Muscle layer of colon (tissue), 2 donors: ENCODE results near the gene SYF2.
A peak's percentile ranks its signal among the peaks of the same experiment; 100 is the strongest.

ENCODE experiments used
- H3K27ac ChIP-seq: one replicate; pipeline ENCODE4 v1.7.0; 2013; ENCODE audit warnings: low read depth, mild to moderate bottlenecking, low read length, moderate library complexity
- H3K27me3 ChIP-seq, 2 donors: one replicate each; pipeline ENCODE4 v1.7.0; 2013; ENCODE audit warnings: low read length in 2 of 2, mild to moderate bottlenecking in 2 of 2; ENCODE audit not compliant: insufficient read depth in 2 of 2, control insufficient read depth in 1 of 2
- H3K36me3 ChIP-seq: one replicate; pipeline ENCODE4 v1.7.0; 2013; ENCODE audit warnings: mild to moderate bottlenecking, low read length; ENCODE audit not compliant: insufficient read depth
- H3K4me1 ChIP-seq: one replicate; pipeline ENCODE4 v1.7.0; 2013; ENCODE audit warnings: mild to moderate bottlenecking, low read length; ENCODE audit not compliant: insufficient read depth
- H3K4me3 ChIP-seq, 2 donors: one replicate each; pipeline ENCODE4 v1.7.0; 2013; ENCODE audit warnings: low read length in 2 of 2, low read depth in 1 of 2, mild to moderate bottlenecking in 1 of 2, moderate library complexity in 1 of 2
- H3K9ac ChIP-seq: one replicate; pipeline ENCODE4 v1.7.0; 2013; ENCODE audit warnings: low read length
- H3K9me3 ChIP-seq: one replicate; pipeline ENCODE4 v1.7.0; 2013; ENCODE audit warnings: mild to moderate bottlenecking, low read length
- donor health status: abdominal sarcoma.
- donor health status: Adenocarcinoma of cecum.

SYF2 gene

DNA sequence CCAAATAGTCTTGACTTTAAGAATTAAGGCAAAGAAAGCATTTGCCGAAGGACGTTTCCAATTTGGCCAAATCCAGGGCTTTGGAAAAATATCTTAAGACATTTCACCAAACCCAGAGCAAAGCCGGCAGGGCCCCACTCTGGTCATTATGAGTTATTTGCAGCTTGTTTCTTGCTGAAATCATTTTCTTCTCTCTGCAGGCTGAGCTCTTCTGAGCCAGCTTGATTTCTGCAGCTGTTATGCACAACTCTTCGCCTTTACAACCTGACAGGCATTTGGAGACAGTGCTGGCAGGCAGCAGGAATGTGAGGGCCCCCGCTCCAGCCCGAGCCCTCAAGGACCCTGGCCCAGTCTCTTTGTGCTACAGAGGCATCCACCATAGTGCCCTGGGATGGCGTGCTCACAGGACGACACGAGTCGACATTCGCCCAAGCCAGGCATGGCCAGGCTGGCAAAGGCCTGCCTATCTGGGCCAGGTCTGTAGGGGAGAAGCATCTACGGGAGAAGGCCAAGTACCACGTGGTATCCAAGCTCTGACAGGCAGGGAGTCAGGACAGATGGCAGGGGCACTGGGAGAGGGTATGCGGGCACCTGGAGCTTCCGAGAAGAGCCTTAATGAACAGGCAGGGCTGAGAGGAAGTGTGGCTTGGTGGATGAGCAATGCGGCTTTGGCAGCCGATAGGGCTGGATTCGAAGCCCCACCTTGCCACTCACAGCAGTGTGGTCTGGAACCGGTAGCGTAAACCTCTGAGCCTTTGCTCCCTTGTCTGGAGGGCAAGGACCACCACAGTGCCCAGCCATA lies 32.3 kb downstream of the SYF2 start:
- peaks cover 11% of the 10 kb centered on the region for H3K4me1 ChIP-seq
- H3K27me3 ChIP-seq: no peaks in the 10 kb centered on the region
- H3K4me3 ChIP-seq: no peak overlapping the region
- no peaks in the 10 kb centered on the region for H3K9me3 ChIP-seq
- no peak overlapping the region for H3K9ac ChIP-seq
- no peaks in the 10 kb centered on the region for H3K36me3 ChIP-seq
- no peak overlapping the region for H3K27ac ChIP-seq

DNA sequence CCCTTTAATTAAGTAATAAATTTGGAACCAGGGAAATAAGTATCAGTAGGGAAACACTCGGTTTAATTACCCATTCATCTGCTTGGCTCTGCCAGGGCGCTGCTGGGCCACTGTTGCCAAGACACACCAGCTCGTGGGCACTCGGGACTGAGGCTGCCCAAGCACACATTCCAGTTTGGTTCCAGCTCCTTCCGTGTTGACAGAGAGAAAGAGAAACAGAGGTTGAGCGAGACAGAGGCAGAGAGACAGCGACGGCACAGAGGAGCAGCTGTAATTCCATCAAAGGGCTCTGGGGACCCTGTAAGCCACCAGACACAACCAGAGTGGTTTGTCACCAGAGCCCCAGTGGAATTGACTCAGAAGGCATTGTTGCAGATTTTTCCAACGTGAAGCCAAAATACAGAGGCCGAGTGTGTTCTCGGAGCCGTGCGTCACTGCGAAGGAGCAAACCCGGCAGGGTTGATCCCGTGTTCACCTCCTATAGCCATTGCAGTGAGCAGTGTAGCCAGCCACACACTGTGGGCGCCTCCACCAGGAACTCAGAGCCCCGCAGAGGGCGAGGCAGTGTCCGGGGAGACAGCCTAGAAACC lies 33.5 kb downstream of the SYF2 start:
- no peak overlapping the region for H3K9ac ChIP-seq
- no peak overlapping the region for H3K27ac ChIP-seq
- peak overlapping the region in 1 of 2 donors; percentile 16 for H3K4me3 ChIP-seq
- H3K27me3 ChIP-seq: no peaks in the 10 kb centered on the region
- peaks cover 9% of the 10 kb centered on the region for H3K4me1 ChIP-seq
- no peaks in the 10 kb centered on the region for H3K36me3 ChIP-seq
- no peaks in the 10 kb centered on the region for H3K9me3 ChIP-seq

DNA sequence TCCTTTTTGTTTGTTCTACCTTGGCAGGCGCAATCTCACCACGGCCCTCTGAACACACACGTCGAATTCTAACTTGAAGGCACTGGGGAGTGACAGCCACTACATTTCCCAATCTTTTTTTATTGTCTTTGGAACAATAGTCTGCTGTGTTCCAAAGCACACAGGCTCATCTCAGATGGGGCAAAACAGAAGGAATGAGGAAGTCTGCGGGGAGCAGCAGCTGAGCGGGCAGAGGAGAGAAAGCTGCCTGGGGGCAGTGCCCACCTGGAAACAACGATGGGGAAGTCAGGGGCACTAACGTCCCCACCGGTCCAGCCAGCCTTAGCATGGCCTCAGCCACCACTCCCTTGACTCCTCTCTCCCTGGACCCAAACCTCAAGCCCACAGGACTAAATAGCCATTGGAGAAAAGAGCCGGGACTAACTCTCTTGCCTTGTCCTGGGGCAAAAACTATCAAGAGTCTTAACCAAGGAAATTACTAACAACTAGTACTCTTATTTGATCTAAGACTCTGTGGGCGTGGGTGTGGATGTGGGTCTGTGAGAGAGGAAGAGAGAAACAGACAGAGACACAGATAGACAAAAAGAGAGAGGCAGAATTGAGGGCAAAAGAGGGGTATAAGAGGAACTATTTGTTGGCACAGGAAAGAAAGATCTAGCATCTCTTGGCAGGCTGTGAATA lies 34.2 kb downstream of the SYF2 start:
- Histone ChIP-seq H3K36me3 (no peaks in the 10 kb centered on the region), H3K9ac (no peak overlapping the region), H3K27me3 (no peaks in the 10 kb centered on the region), H3K27ac (no peak overlapping the region), H3K4me3 (peak overlapping the region in 1 of 2 donors; percentile 16), H3K9me3 (no peaks in the 10 kb centered on the region), H3K4me1 (peaks cover 9% of the 10 kb centered on the region)

DNA sequence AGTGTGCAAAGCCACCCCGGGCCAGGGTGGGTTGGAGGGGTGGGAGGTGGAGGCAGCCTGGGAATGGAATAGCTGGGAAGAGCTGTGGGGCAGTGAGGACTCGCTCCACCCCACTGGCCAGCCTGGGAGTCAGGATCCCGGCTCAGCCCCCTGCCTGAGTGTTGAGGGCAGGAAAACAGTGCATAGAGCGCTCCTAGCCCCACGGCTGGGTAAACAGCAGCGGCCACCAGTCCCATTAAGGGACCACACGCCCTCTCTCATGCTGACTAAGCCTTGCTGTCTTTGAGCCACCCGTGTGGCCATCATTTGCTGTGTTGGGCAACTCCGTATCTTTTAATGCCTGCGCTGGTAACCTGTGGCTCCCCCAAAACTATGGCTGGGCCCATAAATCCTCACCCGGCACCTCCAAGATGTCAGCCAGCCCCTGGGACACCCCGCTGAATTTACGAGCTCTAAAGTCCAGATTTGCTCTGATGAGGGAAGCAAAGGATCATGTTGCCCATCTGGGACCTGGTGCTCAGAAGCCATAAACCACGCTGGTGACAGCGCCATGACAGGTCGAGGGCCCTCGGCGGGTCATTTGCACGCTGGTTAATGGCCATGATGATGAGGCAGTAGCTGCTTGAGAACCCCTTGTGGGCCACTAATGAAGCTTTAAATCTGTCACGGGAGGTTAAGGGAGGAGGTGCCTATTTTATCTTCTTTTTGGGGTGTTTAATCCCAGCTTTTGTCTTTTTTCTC lies 34.9 kb downstream of the SYF2 start:
- Histone ChIP-seq H3K4me1 (peaks cover 9% of the 10 kb centered on the region), H3K27me3 (no peaks in the 10 kb centered on the region), H3K4me3 (no peak overlapping the region), H3K27ac (no peak overlapping the region), H3K9ac (no peak overlapping the region), H3K36me3 (no peaks in the 10 kb centered on the region), H3K9me3 (no peaks in the 10 kb centered on the region)

DNA sequence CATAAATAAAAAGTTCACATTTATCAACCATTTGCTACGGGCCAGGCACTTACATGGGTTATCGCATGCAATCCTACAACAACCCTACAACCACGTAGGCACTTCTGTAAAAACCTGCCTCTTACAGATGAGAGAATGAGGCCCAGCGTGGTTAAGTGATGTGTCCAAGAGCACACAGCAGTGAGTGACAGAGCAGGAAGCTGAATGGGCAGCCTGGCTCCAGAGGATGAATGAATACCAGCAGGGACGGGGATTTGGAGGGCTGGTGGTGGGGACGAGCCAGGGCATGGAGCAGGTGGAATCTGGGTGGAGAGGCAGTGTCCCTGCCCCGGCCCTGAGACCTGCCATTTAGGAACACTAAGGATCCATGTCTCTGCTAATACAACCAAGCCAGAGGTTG lies 35.5 kb downstream of the SYF2 start:
- H3K27ac ChIP-seq: no peak overlapping the region
- no peak overlapping the region for H3K9ac ChIP-seq
- peaks cover 9% of the 10 kb centered on the region for H3K4me1 ChIP-seq
- no peaks in the 10 kb centered on the region for H3K36me3 ChIP-seq
- no peaks in the 10 kb centered on the region for H3K27me3 ChIP-seq
- no peak overlapping the region for H3K4me3 ChIP-seq
- no peaks in the 10 kb centered on the region for H3K9me3 ChIP-seq

DNA sequence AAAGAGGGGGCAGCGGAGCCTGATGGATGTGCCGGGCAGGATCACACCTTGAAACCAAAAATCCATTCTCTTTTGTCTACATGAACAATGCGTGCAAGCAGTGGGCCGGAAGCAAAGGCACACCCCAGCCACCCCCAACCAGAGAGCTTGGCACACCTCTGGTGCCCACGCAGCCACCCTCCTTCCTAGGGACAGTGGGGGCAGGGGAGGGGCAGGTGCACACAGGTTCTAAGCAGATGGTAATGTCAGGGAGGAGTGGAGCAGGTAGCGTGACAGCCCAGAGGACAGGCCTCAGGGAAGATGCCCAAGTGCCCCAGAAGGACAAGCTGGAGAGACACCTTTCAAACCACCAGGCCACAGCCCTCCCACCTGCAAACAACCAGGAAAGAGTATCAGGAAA lies 36.5 kb downstream of the SYF2 start:
- no peaks in the 10 kb centered on the region for H3K27me3 ChIP-seq
- no peaks in the 10 kb centered on the region for H3K36me3 ChIP-seq
- no peak overlapping the region for H3K27ac ChIP-seq
- H3K9me3 ChIP-seq: no peaks in the 10 kb centered on the region
- peaks cover 9% of the 10 kb centered on the region for H3K4me1 ChIP-seq
- no peak overlapping the region for H3K9ac ChIP-seq
- no peak overlapping the region for H3K4me3 ChIP-seq

DNA sequence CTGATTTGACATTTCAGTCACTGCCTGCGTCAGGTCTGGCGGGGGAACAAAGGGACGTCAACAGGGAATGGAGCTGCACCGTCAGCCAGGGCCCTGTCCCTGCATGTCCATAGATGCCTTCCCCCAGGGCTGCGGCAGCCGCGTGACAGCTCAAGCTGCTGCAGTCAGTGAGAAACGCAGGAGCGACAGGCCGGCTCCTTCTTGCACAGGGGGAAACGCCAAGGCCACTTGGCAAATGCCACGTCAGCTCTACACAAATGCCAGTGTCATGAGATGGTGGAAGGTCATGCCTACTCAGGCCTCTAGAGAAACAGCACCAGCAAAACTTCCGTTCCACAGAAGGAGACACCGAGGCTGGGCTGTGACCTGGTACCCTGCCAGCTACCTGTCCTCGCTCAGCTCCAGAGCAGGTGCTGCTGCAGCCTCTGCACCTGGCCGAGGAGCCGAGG lies 37.7 kb downstream of the SYF2 start:
- no peak overlapping the region for H3K27ac ChIP-seq

DNA sequence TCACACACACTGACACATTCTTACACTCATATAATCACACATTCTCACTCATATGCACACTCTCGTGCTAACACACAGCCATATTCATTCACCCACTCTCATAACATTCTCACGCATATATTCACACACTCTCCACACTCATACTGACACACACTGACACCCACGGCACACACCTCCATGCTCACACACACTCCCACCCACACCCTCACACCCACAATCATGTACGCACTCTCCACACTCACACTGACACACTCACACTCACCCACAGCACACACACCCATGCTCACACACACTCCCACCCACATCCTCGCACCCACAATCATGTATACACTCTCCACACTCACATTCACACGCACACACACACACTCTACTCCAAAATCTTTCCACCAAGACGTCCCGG lies 38.2 kb downstream of the SYF2 start:
- Histone ChIP-seq H3K4me1 (peaks cover 3% of the 10 kb centered on the region), H3K9me3 (no peaks in the 10 kb centered on the region), H3K9ac (no peak overlapping the region), H3K4me3 (no peak overlapping the region), H3K36me3 (no peaks in the 10 kb centered on the region), H3K27ac (no peak overlapping the region), H3K27me3 (no peaks in the 10 kb centered on the region)

More for the DNA sequence above, 37.7 kb downstream of the SYF2 start:
- Histone ChIP-seq H3K9ac (no peak overlapping the region), H3K9me3 (no peaks in the 10 kb centered on the region), H3K27me3 (no peaks in the 10 kb centered on the region), H3K36me3 (no peaks in the 10 kb centered on the region), H3K4me3 (no peak overlapping the region), H3K4me1 (peaks cover 8% of the 10 kb centered on the region)

DNA sequence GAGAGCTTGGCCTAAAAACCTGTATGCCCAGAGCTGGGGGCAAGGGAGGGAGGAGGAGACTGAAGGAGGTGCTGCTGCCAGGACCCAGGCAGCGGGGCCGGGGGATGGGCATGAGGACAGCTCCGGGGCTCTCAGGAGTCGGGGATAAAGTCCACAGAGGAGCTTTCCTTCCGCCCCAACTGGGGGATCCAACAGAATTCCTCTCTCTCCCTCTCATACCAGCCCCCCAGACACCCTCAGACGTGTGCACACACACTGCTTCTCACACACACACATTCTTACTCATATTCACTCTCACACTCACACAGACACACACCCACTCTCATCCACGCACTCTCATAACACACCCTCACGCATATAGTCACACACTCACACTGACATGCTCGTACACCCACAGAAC lies 39.1 kb downstream of the SYF2 start:
- Histone ChIP-seq H3K36me3 (no peaks in the 10 kb centered on the region), H3K27ac (no peak overlapping the region), H3K9me3 (no peaks in the 10 kb centered on the region), H3K9ac (no peak overlapping the region), H3K4me3 (no peak overlapping the region), H3K27me3 (no peaks in the 10 kb centered on the region), H3K4me1 (no peaks in the 10 kb centered on the region)

DNA sequence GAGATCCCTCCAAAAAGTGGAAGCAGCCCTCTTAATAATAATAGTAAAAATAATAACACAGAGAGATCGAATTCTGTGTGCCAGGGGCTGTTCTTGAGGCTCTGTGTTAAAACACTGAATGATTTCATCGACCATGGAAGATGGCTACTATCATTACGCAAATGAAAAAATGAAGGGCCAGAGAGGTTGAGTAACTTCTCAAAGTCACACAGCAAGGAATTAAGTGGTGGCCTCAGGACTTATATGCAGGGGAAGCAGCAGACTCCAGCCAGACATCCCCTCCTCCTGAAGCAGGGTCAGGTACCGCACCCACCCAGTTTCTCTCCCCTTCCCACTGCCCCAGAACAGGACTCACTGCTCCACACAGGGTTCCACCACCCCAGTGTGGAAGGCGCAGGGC lies 40.1 kb downstream of the SYF2 start:
- Histone ChIP-seq H3K4me1 (no peaks in the 10 kb centered on the region), H3K27me3 (no peaks in the 10 kb centered on the region), H3K9me3 (no peaks in the 10 kb centered on the region), H3K27ac (no peak overlapping the region), H3K36me3 (no peaks in the 10 kb centered on the region), H3K4me3 (no peak overlapping the region), H3K9ac (no peak overlapping the region)

DNA sequence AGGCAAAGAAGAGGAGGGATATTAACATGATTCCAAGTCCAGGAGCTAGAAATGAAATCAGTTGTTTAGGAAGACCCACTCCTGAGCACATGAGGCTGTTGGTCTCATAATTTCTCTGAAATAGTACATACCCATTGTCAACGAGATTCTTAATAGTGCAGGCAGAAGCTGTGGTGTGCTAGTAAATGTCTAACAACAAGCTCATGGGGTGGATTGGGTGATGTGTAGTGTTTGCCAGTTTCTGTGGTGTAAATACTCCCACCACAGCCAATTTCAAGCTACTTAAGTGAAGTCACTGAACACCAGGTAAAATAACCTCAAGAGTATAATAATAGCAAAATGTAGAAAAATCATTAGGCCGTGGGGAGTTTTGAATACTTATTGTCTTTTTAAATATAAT lies 42.0 kb downstream of the SYF2 start:
- Histone ChIP-seq H3K9me3 (no peaks in the 10 kb centered on the region), H3K4me1 (no peaks in the 10 kb centered on the region), H3K27me3 (no peaks in the 10 kb centered on the region), H3K27ac (no peak overlapping the region), H3K4me3 (no peak overlapping the region), H3K9ac (no peak overlapping the region), H3K36me3 (no peaks in the 10 kb centered on the region)
